ENCODE results near the gene NOP14.

The NOP14 gene

DNA sequence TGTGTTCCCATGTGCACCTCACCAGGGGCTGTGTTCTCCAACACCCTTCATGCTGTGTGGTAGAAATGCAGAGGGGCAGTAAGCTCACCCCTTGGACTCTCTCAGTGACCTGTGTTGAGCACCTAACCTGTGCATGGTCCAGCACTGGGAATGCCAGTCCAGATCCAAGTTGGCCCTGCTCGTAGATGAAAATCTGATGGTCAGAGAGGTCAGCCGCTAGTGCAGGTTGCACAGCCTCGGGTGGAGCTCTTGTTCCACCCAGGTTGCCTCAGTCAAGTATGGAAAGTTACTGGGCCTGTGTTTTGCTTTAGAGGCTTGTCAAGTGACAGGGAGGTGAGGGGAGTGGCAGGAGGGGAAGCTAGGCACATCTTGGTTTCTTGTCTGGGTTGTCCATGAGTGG is 51.3 kb downstream of the NOP14 start:
- TF ChIP-seq GATA1 (IDR thresholded peaks at IDR 0.05; ENCODE audit: low read depth, low read length) (no peak), POLR2A (IDR thresholded peaks at IDR 0.05; ENCODE audit: low read length) (no peak)
- DNase-seq = no peak

DNA sequence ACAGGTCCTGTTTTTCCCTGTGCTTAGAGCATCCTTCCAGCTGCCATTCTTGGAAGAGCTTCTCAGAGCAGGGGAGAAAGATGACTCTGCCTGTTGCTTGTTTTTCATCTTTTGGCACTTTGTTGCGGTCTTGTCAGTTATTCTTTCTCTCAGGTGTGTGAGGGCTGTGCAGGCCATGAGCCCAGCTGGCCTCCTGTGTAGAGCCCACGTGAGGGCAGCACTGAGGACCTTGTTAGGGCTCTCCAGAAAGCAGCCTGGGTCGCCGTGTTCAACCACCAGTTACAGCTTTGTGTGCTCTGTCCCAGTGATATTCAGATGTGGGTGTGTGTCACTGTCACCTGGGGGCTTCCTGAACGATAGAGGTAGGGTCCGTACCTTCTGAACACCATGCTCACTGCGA is 52.8 kb downstream of the NOP14 start:
- no peak for TF ChIP-seq GATA1 (IDR thresholded peaks at IDR 0.05; ENCODE audit: low read depth, low read length)
- no peak for TF ChIP-seq POLR2A (IDR thresholded peaks at IDR 0.05; ENCODE audit: low read length)
- DNase-seq = no peak

DNA sequence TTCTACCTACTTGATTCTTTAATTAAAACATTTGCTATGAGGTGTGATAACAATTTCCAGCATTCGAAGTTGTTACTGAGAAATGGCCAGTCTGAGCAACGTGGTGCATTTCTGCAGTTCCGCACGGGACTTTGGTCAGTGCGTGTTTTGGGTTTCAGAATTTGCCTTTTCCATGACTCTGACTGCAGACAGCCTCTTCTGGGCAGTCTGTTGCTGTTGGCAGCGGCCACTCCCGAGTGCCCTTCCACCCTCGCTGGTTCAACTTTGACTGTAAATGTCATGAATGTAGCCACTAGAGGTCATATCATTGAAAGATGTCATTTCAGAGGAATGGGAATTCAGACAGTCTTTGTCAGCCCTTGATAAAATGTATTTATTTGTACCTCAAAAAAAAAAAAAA is 53.6 kb downstream of the NOP14 start:
- TF ChIP-seq POLR2A (IDR thresholded peaks at IDR 0.05; ENCODE audit: low read length) = no peak
- no peak for TF ChIP-seq GATA1 (IDR thresholded peaks at IDR 0.05; ENCODE audit: low read depth, low read length)
- no peak for DNase-seq

DNA sequence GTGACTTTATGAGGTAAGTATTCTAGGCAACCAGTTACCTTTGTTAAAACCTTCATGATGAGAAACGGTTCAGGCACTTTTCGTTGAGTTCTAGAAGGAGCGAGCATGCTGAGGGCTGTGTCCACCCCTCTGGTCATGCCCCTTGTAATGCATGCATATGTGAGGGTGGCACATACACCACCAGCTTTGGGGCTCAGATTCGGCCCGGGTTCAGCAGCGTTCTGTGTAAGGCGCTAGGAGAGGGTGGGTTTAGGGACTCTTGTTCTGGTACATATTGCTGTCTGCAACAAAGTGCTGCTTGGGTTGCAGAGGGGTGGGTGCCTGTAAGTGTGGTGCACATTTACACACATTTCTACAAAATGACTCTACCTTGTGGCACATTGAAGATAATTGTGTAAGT is 54.5 kb downstream of the NOP14 start:
- TF ChIP-seq POLR2A (IDR thresholded peaks at IDR 0.05; ENCODE audit: low read length) (no peak), GATA1 (IDR thresholded peaks at IDR 0.05; ENCODE audit: low read depth, low read length) (no peak)
- DNase-seq = no peak

DNA sequence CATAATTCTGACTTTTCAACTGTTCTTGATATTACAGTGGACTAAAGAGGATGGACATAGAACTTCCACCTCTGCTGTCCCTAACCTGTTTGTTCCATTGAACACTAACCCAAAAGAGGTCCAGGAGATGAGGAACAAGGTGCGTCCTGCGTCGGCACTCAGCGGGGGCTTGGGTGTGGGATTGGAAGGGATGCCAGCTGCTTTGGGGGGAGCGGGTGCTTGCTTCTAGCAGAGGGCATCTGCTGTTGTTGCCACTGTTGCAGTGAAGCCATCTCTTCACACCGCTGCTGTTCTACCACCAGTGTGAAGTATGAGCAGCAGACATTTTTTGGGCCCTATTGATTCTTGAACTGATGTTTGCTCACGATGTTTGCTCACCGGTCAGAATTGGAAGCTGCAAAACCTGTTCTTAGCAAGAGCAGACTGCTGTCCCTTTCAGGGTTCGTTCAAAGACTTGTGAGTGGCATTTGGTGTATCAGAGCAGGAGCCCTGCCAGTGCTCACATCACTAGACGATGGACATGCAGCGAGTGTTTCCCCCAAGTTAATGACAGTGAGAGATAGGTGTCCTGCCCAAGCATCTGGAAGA is 55.4 kb downstream of the NOP14 start:
- TF ChIP-seq POLR2A (IDR thresholded peaks at IDR 0.05; ENCODE audit: low read length) (no peak), GATA1 (IDR thresholded peaks at IDR 0.05; ENCODE audit: low read depth, low read length) (no peak)
- DNase-seq = no peak

DNA sequence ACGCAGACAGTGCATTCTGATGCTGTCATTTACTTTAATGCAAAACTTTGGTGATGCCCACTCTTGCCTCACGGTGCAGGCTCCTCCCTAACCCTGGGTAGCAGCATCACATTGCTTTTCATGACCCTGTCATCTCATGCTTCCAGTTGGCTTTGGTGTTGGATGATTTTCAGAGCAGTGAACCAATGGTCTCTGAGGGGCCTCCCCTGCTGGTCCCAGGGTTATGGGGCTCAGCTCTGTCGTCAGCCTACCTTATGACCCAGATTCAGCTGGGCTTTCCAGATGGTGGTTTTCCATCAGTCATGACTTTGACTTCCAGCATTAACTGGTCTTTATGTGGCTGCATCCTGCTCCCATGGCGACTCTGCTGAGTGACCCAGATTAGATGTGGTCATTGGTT is 56.0 kb downstream of the NOP14 start:
- DNase-seq = no peak
- TF ChIP-seq POLR2A (IDR thresholded peaks at IDR 0.05; ENCODE audit: low read length) = no peak
- no peak for TF ChIP-seq GATA1 (IDR thresholded peaks at IDR 0.05; ENCODE audit: low read depth, low read length)

DNA sequence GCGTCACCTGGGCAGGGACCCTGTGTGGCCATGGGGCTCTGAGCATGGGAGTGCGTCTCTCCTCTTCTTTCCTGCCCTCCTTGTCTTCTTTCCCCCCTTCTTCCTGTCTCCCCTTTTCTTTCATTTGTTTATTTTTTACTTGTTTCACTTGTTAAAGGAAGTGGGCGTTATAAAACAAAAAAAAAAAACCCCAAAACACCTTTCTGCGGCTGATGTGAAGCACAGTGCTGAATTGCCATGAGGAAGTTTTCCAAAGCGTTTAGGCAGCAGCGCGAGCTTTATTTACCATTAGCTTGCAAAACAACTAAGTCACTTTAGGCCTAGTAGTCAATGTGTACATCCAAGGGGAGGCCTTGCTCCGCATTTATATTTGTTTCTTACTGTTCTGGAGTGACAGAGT is 57.0 kb downstream of the NOP14 start:
- no peak for DNase-seq
- no peak for TF ChIP-seq POLR2A (IDR thresholded peaks at IDR 0.05; ENCODE audit: low read length)
- TF ChIP-seq GATA1 (IDR thresholded peaks at IDR 0.05; ENCODE audit: low read depth, low read length) = no peak

DNA sequence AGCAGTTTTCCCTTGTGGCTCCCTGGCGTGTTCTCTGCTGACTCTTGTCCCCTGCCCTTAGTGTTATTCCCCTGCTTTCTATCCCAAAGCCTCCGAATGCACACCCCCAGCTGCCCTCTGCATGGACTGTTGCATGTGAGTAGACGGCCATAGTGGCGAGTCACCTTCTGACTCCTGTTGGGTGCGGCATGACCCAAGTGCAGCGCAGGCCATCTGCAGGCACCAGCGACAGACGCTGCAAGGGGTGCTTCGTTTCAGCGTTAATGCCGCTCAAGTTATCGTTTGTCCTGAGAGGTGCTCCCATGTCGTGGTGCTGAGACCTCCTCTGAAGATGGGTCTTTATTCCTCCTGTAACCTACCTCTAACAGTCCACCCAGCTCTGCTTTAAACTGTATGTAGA is 57.7 kb downstream of the NOP14 start:
- no peak for TF ChIP-seq POLR2A (IDR thresholded peaks at IDR 0.05; ENCODE audit: low read length)
- no peak for TF ChIP-seq GATA1 (IDR thresholded peaks at IDR 0.05; ENCODE audit: low read depth, low read length)
- DNase-seq = no peak

DNA sequence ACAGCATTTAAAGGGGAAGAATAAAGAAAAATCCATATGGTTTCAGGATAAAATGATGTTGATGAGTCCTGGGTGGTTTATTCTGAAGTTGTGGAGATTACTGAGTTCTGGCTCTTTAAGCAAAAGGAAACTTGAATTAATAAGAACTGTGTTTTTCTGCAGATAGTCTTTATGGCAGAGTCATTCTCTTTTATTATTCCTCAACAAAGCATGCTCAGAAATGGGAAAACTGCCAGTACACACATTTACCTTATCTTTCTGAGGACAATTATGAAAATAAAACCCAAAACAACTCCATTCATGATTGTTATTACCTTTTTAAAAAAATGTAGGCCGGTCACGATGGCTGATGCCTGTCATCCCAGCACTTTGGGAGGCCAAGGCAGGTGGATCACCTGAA is 61.1 kb downstream of the NOP14 start:
- no peak for DNase-seq
- no peak for TF ChIP-seq GATA1 (IDR thresholded peaks at IDR 0.05; ENCODE audit: low read depth, low read length)
- TF ChIP-seq POLR2A (IDR thresholded peaks at IDR 0.05; ENCODE audit: low read length) = no peak

DNA sequence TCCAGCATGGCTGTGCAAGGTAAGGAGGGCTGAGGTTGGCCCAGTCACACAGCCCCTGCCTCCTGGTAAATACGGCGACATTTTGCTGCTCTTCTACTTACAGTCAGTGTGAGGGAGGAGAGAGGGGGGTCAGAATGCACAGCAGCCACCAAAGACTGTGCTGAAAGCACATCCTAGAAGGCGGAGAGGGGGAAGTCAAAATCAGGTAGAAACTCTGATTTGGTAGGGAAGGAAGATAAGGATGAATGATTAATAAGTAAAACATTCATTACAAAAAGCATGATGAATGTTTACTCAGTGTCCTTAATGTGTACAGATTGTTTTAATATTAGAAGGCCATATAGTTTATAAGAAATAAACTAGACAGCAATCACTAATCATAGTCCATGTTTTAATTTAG is 62.0 kb downstream of the NOP14 start:
- no peak for DNase-seq
- TF ChIP-seq GATA1 (IDR thresholded peaks at IDR 0.05; ENCODE audit: low read depth, low read length) = no peak
- TF ChIP-seq POLR2A (IDR thresholded peaks at IDR 0.05; ENCODE audit: low read length) = no peak

DNA sequence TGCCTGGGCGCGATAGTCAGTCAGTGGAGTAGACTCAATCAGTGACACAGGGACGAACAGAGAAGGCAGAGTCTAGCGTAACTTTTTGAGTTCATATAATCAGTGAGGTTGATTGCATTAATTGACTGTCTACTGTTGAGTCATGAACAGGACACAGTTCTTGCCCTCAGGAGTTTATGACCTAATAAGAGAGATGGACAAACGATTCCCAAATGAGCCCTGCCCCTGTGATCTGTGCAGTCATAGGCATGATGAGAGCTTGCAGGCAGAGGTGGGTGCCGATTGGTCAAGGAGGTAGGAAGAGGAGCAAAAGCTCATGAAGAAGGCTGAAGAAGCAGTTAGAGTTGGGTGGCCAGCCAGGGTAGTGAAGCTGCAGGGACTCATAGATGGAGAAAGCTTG is 62.5 kb downstream of the NOP14 start:
- no peak for DNase-seq

DNA sequence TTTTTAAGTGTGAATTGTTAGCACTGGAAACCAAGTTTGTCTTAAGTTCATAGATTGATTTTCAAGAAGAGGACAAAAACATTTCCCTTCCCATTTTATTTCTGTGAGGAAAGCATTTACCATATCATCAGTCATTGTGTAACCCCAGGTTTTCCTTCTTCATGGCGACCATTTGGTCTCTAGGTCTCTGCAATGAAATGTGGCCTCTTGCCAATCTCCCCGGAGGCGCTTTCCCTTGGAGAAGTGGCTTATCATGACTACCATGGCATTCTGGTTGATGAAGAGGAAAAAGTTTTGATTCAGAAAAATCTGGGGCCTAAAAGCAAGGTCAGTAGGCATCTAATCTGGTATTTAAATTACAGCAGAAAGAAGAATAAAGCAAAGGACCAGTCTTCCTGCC is 65.2 kb downstream of the NOP14 start:
- TF ChIP-seq POLR2A (IDR thresholded peaks at IDR 0.05; ENCODE audit: low read length) (no peak), GATA1 (IDR thresholded peaks at IDR 0.05; ENCODE audit: low read depth, low read length) (no peak)

More for the DNA sequence above, 62.5 kb downstream of the NOP14 start:
- TF ChIP-seq POLR2A (IDR thresholded peaks at IDR 0.05; ENCODE audit: low read length) (no peak), GATA1 (IDR thresholded peaks at IDR 0.05; ENCODE audit: low read depth, low read length) (no peak)

DNA sequence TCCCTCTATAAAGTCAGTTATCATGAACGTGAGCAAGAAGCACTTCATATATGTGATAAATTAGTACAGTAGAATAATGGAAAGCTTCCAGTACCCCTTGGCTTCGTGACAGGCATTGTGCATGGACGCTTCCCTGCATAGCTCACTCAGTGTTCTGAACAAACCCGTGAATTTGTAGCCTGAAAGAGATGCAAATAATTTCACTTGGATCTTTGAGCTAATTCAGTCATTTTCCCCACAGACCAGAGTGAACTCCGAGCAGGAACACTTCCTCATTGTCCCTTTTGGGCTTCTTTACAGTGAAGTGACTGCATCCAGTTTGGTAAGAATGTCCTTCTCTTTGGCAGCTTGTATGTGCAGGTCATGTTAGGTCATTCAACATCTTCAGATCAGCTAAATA is 69.4 kb downstream of the NOP14 start:
- no peak for DNase-seq

More for the DNA sequence above, 65.2 kb downstream of the NOP14 start:
- DNase-seq = no peak

DNA sequence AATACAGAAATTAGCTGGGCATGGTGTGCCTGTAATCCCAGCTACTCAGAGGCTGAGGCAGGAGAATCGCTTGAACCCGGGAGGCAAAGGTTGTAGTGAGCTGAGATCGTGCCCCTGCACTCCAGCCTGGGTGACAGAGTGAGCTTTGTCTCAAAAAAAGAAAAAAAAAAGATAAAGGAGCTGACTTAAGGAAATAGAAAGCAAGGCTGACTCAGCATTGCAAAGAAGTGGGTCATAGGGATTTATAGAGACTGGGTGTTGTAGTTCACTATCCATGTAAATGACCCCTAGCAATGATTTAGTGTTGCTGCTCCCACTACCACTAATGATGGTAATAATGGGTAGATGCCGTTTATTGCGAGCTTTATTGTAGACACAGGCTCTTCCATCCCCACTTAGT is 71.9 kb downstream of the NOP14 start:
- no peak for DNase-seq
- TF ChIP-seq POLR2A (IDR thresholded peaks at IDR 0.05; ENCODE audit: low read length) = no peak
- TF ChIP-seq GATA1 (IDR thresholded peaks at IDR 0.05; ENCODE audit: low read depth, low read length) = no peak

More for the DNA sequence above, 69.4 kb downstream of the NOP14 start:
- no peak for TF ChIP-seq POLR2A (IDR thresholded peaks at IDR 0.05; ENCODE audit: low read length)
- no peak for TF ChIP-seq GATA1 (IDR thresholded peaks at IDR 0.05; ENCODE audit: low read depth, low read length)

DNA sequence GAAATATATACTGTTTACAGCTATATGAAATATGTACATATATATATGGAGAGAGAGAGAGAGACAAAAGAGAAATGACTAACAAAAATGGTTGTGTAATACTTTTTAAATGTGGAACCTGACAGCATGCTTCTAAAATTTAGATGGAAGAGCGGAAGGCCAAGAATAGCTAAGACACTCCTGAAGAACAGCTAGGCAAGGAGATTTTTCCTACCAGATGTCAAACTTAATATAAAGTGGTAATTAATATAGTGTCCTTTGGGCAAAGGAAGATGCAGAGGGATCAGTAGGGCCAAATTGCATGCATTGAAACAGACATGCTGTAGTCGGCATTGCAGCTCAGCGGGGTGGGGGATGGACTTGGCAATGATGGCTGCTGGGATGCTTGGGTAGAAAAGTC is 74.3 kb downstream of the NOP14 start:
- DNase-seq = no peak
- TF ChIP-seq GATA1 (IDR thresholded peaks at IDR 0.05; ENCODE audit: low read depth, low read length) (no peak), POLR2A (IDR thresholded peaks at IDR 0.05; ENCODE audit: low read length) (no peak)

Measured in erythroblast (primary cell).